SK-N-SH (cell line): ENCODE measurements around the gene BCLAF1. TPM values are rescaled to one million over a fixed set of nuclear protein-coding genes. Genes with fewer than 3 reads are reported as not detected.

ENCODE experiments used
- CTCF ChIA-PET: fragments of 300-600, 350-600 bp; formaldehyde crosslinking; extraction: SDS; loops from one replicate; lab custom pipeline; 2021; lab: Yijun Ruan, JAX
- POLR2A ChIA-PET: fragments of 350-600 bp; sonication (Branson Sonifier 250); formaldehyde crosslinking; extraction: SDS; loops from one replicate; lab custom pipeline; 2020; ENCODE audit warnings: antibody characterized with exemption, inconsistent platforms; lab: Yijun Ruan, JAX
- DNase-seq: peaks from one replicate; pipeline ENCODE4 v3.0.0; 2012
- H2AFZ ChIP-seq: fragments of 200-600 bp; sonication (generic); 2 replicates; pipeline ENCODE4 v1.8.1; 2016; ENCODE audit warnings: antibody characterized with exemption, mild to moderate bottlenecking, low read depth
- H3F3A ChIP-seq: fragments of 200-600 bp; sonication (generic); replicated peaks from 2 replicates; pipeline ENCODE3; 2016; ENCODE audit warnings: antibody characterized with exemption, mild to moderate bottlenecking; ENCODE audit not compliant: insufficient read depth
- H3K27ac ChIP-seq, 2 experiments: fragments of 200-500 bp in 1 of 2; fragments of 200-600 bp in 1 of 2; sonication (Bioruptor generic) in 1 of 2; sonication (generic), shearing (Covaris generic) in 1 of 2; 2 replicates each; pipeline versions ENCODE4 v1.5.1 to v1.6.1; 2014 to 2016; ENCODE audit warnings: low read depth in 2 of 2, inconsistent platforms in 1 of 2, low read length in 1 of 2, mild to moderate bottlenecking in 1 of 2, mixed read lengths in 1 of 2
- H3K27me3 ChIP-seq: fragments of 200-600 bp; sonication (generic), shearing (Covaris generic); 2 replicates; pipeline ENCODE4 v1.6.1; 2016; ENCODE audit warnings: mixed run types; ENCODE audit not compliant: insufficient read depth
- H3K36me3 ChIP-seq, 2 experiments: fragments of 200-500 bp in 1 of 2; fragments of 200-600 bp in 1 of 2; sonication (Bioruptor generic) in 1 of 2; sonication (generic) in 1 of 2; replicated peaks in 1 of 2; 2 replicates each; pipeline versions ENCODE3 to v1.5.1; 2014 to 2016; ENCODE audit warnings: low read length in 1 of 2, mild to moderate bottlenecking in 1 of 2; ENCODE audit not compliant: insufficient read depth in 2 of 2, control insufficient read depth in 1 of 2
- H3K4me1 ChIP-seq, 2 experiments: fragments of 200-500 bp in 1 of 2; fragments of 200-600 bp in 1 of 2; sonication (Bioruptor generic) in 1 of 2; sonication (generic), shearing (Covaris generic) in 1 of 2; 2 replicates each; pipeline versions ENCODE4 v1.5.1 to v1.6.1; 2014 to 2016; ENCODE audit warnings: low read depth in 1 of 2, low read length in 1 of 2, mixed run types in 1 of 2; ENCODE audit not compliant: insufficient read depth in 2 of 2, control insufficient read depth in 1 of 2
- H3K4me2 ChIP-seq: fragments of 200-600 bp; sonication (generic), shearing (Covaris generic); 2 replicates; pipeline ENCODE4 v1.6.1; 2017; ENCODE audit warnings: mixed run types
- H3K4me3 ChIP-seq, 2 experiments: fragments of 200-500 bp in 1 of 2; fragments of 200-600 bp in 1 of 2; sonication (Bioruptor generic) in 1 of 2; sonication (generic), shearing (Covaris generic) in 1 of 2; 2 replicates each; pipeline versions ENCODE4 v1.5.1 to v1.8.1; 2014 to 2016; ENCODE audit warnings: low read depth in 2 of 2, inconsistent platforms in 1 of 2, low read length in 1 of 2, mild to moderate bottlenecking in 1 of 2, mixed read lengths in 1 of 2, moderate library complexity in 1 of 2
- H3K79me2 ChIP-seq: fragments of 200-600 bp; sonication (generic); 2 replicates; pipeline ENCODE4 v1.8.1; 2017; ENCODE audit warnings: mild to moderate bottlenecking; ENCODE audit not compliant: insufficient read depth
- H3K9ac ChIP-seq: fragments of 200-600 bp; sonication (generic); 2 replicates; pipeline ENCODE4 v1.6.1; 2017; ENCODE audit warnings: mixed run types
- H3K9me2 ChIP-seq: fragments of 200-600 bp; sonication (generic); 2 replicates; pipeline ENCODE4 v1.6.1; 2017; ENCODE audit warnings: mixed run types
- H3K9me3 ChIP-seq: fragments of 200-600 bp; sonication (generic); 2 replicates; pipeline ENCODE4 v1.6.1; 2017; ENCODE audit warnings: mixed run types, mild to moderate bottlenecking, moderate library complexity
- H4K20me1 ChIP-seq: fragments of 200-600 bp; sonication (generic); 2 replicates; pipeline ENCODE4 v1.6.1; 2017; ENCODE audit warnings: mild to moderate bottlenecking, mixed run types; ENCODE audit not compliant: insufficient read depth
- CHD2 ChIP-seq: fragments of 150-350 bp; IDR thresholded peaks from 2 replicates; pipeline ENCODE4 v1.6.1; 2018; ENCODE audit warnings: low read length; ENCODE audit not compliant: partially characterized antibody
- ELF1 ChIP-seq: IDR thresholded peaks from 2 replicates; pipeline ENCODE4 v1.4.0; 2012
- EP300 ChIP-seq, 2 experiments: IDR thresholded peaks; 2 replicates each; pipeline versions ENCODE4 v1.4.0 to v1.6.1; 2012; ENCODE audit warnings: borderline replicate concordance in 1 of 2, low read depth in 1 of 2, low read length in 1 of 2
- EZH2phosphoT487 ChIP-seq: fragments of 200-600 bp; sonication (generic); IDR thresholded peaks from 2 replicates; pipeline ENCODE4 v1.6.1; 2017; ENCODE audit warnings: low read depth, mixed run types, mild to moderate bottlenecking, antibody characterized with exemption, moderate library complexity, borderline replicate concordance
- FOSL2 ChIP-seq: IDR thresholded peaks from 2 replicates; pipeline ENCODE4 v1.4.0; 2012; ENCODE audit warnings: low read depth, mild to moderate bottlenecking, moderate library complexity, borderline replicate concordance
- FOXJ3 ChIP-seq: sonication (generic); formaldehyde crosslinking; IDR thresholded peaks from 2 replicates; pipeline ENCODE4 v1.5.1; 2020; ENCODE audit warnings: mild to moderate bottlenecking, missing genetic modification reagents
- GABPA ChIP-seq: IDR thresholded peaks from 2 replicates; pipeline ENCODE4 v1.4.0; 2012; ENCODE audit warnings: low read depth, mild to moderate bottlenecking
- GATA2 ChIP-seq: sonication (generic); formaldehyde crosslinking; IDR thresholded peaks from 2 replicates; pipeline ENCODE4 v1.5.0; 2020; ENCODE audit warnings: mild to moderate bottlenecking, missing genetic modification reagents
- IRF3 ChIP-seq: fragments of 150-350 bp; IDR thresholded peaks from 2 replicates; pipeline ENCODE4 v1.6.1; 2016; ENCODE audit warnings: mild to moderate bottlenecking, low read depth, low read length
- MAX ChIP-seq: IDR thresholded peaks from 2 replicates; pipeline ENCODE4 v1.4.0; 2012; ENCODE audit warnings: low read depth
- MXI1 ChIP-seq: IDR thresholded peaks from 2 replicates; pipeline ENCODE4 v1.6.1; 2012; ENCODE audit warnings: mild to moderate bottlenecking, low read depth, low read length, improper control_type of control experiment
- NFIC ChIP-seq: IDR thresholded peaks from 2 replicates; pipeline ENCODE4 v1.4.0; 2012; ENCODE audit warnings: borderline replicate concordance
- NRF1 ChIP-seq: IDR thresholded peaks from 2 replicates; pipeline ENCODE4 v1.6.1; 2012; ENCODE audit warnings: low read depth, mild to moderate bottlenecking, low read length
- POLR2AphosphoS5 ChIP-seq: IDR thresholded peaks from 2 replicates; pipeline ENCODE4 v1.6.1; 2012; ENCODE audit warnings: low read depth, low read length
- RCOR1 ChIP-seq: fragments of 150-350 bp; IDR thresholded peaks from 2 replicates; pipeline ENCODE4 v1.6.1; 2017; ENCODE audit warnings: antibody characterized with exemption, low read length
- SIN3A ChIP-seq: IDR thresholded peaks from 2 replicates; pipeline ENCODE4 v1.6.1; 2012; ENCODE audit warnings: low read depth, mild to moderate bottlenecking, low read length, moderate library complexity, borderline replicate concordance
- SMC3 ChIP-seq: IDR thresholded peaks from 2 replicates; pipeline ENCODE4 v1.6.1; 2012; ENCODE audit warnings: low read depth, low read length, improper control_type of control experiment
- TCF12 ChIP-seq: IDR thresholded peaks from 2 replicates; pipeline ENCODE4 v1.4.0; 2012
- YY1 ChIP-seq: IDR thresholded peaks from 2 replicates; pipeline ENCODE4 v1.4.0; 2012; ENCODE audit warnings: low read depth, mild to moderate bottlenecking
- ZBTB33 ChIP-seq: IDR thresholded peaks from 2 replicates; pipeline ENCODE4 v1.4.0; 2012; ENCODE audit warnings: low read depth, borderline replicate concordance
- WGBS: methylation state at CpG from one replicate; pipeline ENCODE4 v1.1.6; 2017; ENCODE audit warnings: low lambda C conversion rate; 5-methylcytosine and 5-hydroxymethylcytosine counted together
- polyA plus RNA-seq, 3 experiments: library from polyadenylated mRNA; depleted of rRNA; stranded (reverse); fragments of >200 nt; gene quantifications; 2 replicates each; pipeline ENCODE4 v1.2.3, GENCODE V29; 2012

The BCLAF1 gene
- polyA plus RNA-seq, 1 of the 3 experiments (the other 2 are of a cell fraction): 21.9 TPM

GRCh38 chr6:136307351-136307750 lies 17.7 kb upstream of the BCLAF1 start (continued):
- no peak for TF ChIP-seq FOSL2

GRCh38 chr6:136306466-136306865 lies 16.8 kb upstream of the BCLAF1 start:
- no peak overlapping the region for H3K27ac ChIP-seq
- DNase-seq: no peak
- peaks cover 0 to 6% of the 10 kb centered on the region in 2 experiments; a peak in 1 of 4 replicates for H3K4me1 ChIP-seq
- H3F3A ChIP-seq: no peaks in the 10 kb centered on the region
- H3K9me3 ChIP-seq: no peaks in the 10 kb centered on the region
- H3K9ac ChIP-seq: no peak overlapping the region
- H4K20me1 ChIP-seq: no peaks in the 10 kb centered on the region
- no peaks in the 10 kb centered on the region for H3K9me2 ChIP-seq
- CTCF ChIA-PET: interaction anchor here (4.3 kb wide), 1 partner anchor 11 kb away, joined by 15 read pairs; no protein-coding TSS in a partner anchor
- no peaks in the 10 kb centered on the region for H3K79me2 ChIP-seq
- H3K4me3 ChIP-seq: no peak overlapping the region
- H2AFZ ChIP-seq: no peak overlapping the region
- 67% methylated on average over 1 of the region's 1 CpG for WGBS
- POLR2A ChIA-PET: interaction anchor here (1.3 kb wide), 1 partner anchor 17 kb away, joined by 6 read pairs; the partner anchor contains the start of gene BCLAF1
- H3K4me2 ChIP-seq: no peak overlapping the region
- H3K36me3 ChIP-seq: no peaks in the 10 kb centered on the region
- no peaks in the 10 kb centered on the region for H3K27me3 ChIP-seq
- no peak for TF ChIP-seq ELF1
- no peak for TF ChIP-seq POLR2AphosphoS5
- TF ChIP-seq CHD2: no peak
- no peak for TF ChIP-seq ZBTB33
- no peak for TF ChIP-seq GABPA
- TF ChIP-seq MAX: no peak
- TF ChIP-seq RCOR1: no peak
- TF ChIP-seq EZH2phosphoT487: no peak
- TF ChIP-seq TCF12: no peak
- TF ChIP-seq IRF3: no peak
- TF ChIP-seq FOXJ3 (CRISPR knock-in tag): no peak
- no peak for TF ChIP-seq EP300 (IDR thresholded peaks at IDR 0.05; ENCODE audit: borderline replicate concordance in 1 of 2, low read depth in 1 of 2, low read length in 1 of 2)
- TF ChIP-seq NRF1: no peak
- TF ChIP-seq SIN3A: no peak
- no peak for TF ChIP-seq MXI1
- no peak for TF ChIP-seq YY1
- no peak for TF ChIP-seq SMC3
- no peak for TF ChIP-seq NFIC
- TF ChIP-seq GATA2 (CRISPR knock-in tag): no peak
